Measurements from ENCODE around the gene KRTAP12-1. TPM values are rescaled to one million over a fixed set of nuclear protein-coding genes. Genes with fewer than 3 reads are reported as not detected.
"Not testable (repeated sequence)": the region's sequence is repeated elsewhere in the genome, so short reads cannot be mapped to it uniquely, and the experiment has no call there.

Gene KRTAP12-1
- total and polyA plus RNA-seq, 4 donors, result not detected

- 59% methylated on average over 17 of the region's 17 CpGs for WGBS (ENCODE audit: insufficient coverage)
- Histone ChIP-seq H3K4me1 (ENCODE audit: control insufficient read depth, insufficient read depth, low read length) (peaks cover 12% of the 10 kb centered on the region), H3K27ac (ENCODE audit: low read depth, low read length) (no peak overlapping the region), H3K36me3 (ENCODE audit: control insufficient read depth, insufficient read depth, low read length) (no peaks in the 10 kb centered on the region), H3K9me3 (ENCODE audit: control insufficient read depth, insufficient read depth, low read length) (no peaks in the 10 kb centered on the region), H3K4me3 (ENCODE audit: low read depth, low read length) (no peak overlapping the region), H3K27me3 (ENCODE audit: control insufficient read depth, insufficient read depth, low read length) (peaks cover 44% of the 10 kb centered on the region)
- DNase-seq (ENCODE audit: low read depth in 4 of 6, low spot score in 6 of 6), result no peak
Observed at GRCh38 chr21:44699502-44700001, 17.6 kb upstream of the KRTAP12-1 start.

- H3K4me1 ChIP-seq (ENCODE audit: control insufficient read depth, insufficient read depth, low read length), result peaks cover 12% of the 10 kb centered on the region
- H3K4me3 ChIP-seq (ENCODE audit: low read depth, low read length), result no peak overlapping the region
- 37% methylated on average over 35 of the region's 35 CpGs for WGBS (ENCODE audit: insufficient coverage)
- peaks cover 29% of the 10 kb centered on the region for H3K27me3 ChIP-seq (ENCODE audit: control insufficient read depth, insufficient read depth, low read length)
- no peak overlapping the region for H3K27ac ChIP-seq (ENCODE audit: low read depth, low read length)
- H3K36me3 ChIP-seq (ENCODE audit: control insufficient read depth, insufficient read depth, low read length), result no peaks in the 10 kb centered on the region
- no peak for DNase-seq (ENCODE audit: low read depth in 4 of 6, low spot score in 6 of 6)
- no peaks in the 10 kb centered on the region for H3K9me3 ChIP-seq (ENCODE audit: control insufficient read depth, insufficient read depth, low read length)
Observed at GRCh38 chr21:44697811-44698734, 16.1 kb upstream of the KRTAP12-1 start.

- peaks cover 22% of the 10 kb centered on the region for H3K27me3 ChIP-seq (ENCODE audit: control insufficient read depth, insufficient read depth, low read length)
- 45% methylated on average over 15 of the region's 21 CpGs for WGBS (ENCODE audit: insufficient coverage)
Observed at GRCh38 chr21:44697172-44697810, 15.3 kb upstream of the KRTAP12-1 start, which contains the start of gene KRTAP10-12. Gene KRTAP10-12, plus strand, starts transcription at chr21:44697172. Its CDS starts 30 bp downstream, at chr21:44697202.

GRCh38 chr21:44696572-44696971 is 14.6 kb upstream of the KRTAP12-1 start:
- H3K36me3 ChIP-seq (ENCODE audit: control insufficient read depth, insufficient read depth, low read length), result no peaks in the 10 kb centered on the region
- H3K27ac ChIP-seq (ENCODE audit: low read depth, low read length), result no peak overlapping the region
- H3K4me3 ChIP-seq (ENCODE audit: low read depth, low read length), result no peak overlapping the region
- DNase-seq (ENCODE audit: low read depth in 4 of 6, low spot score in 6 of 6), result no peak
- H3K4me1 ChIP-seq (ENCODE audit: control insufficient read depth, insufficient read depth, low read length), result peaks cover 12% of the 10 kb centered on the region
- WGBS (ENCODE audit: insufficient coverage), result 81% methylated on average over 8 of the region's 10 CpGs
- peaks cover 2% of the 10 kb centered on the region for H3K9me3 ChIP-seq (ENCODE audit: control insufficient read depth, insufficient read depth, low read length)
- H3K27me3 ChIP-seq (ENCODE audit: control insufficient read depth, insufficient read depth, low read length), result peaks cover 22% of the 10 kb centered on the region

More at GRCh38 chr21:44697172-44697810, 15.3 kb upstream of the KRTAP12-1 start, which contains the start of gene KRTAP10-12:
- not testable (repeated sequence) for H3K9me3 ChIP-seq (ENCODE audit: control insufficient read depth, insufficient read depth, low read length); DNase-seq (ENCODE audit: low read depth in 4 of 6, low spot score in 6 of 6); H3K4me3 ChIP-seq (ENCODE audit: low read depth, low read length); H3K27ac ChIP-seq (ENCODE audit: low read depth, low read length); H3K36me3 ChIP-seq (ENCODE audit: control insufficient read depth, insufficient read depth, low read length)
- peaks cover 12% of the 10 kb centered on the region for H3K4me1 ChIP-seq (ENCODE audit: control insufficient read depth, insufficient read depth, low read length)

- Histone ChIP-seq H3K27me3 (ENCODE audit: control insufficient read depth, insufficient read depth, low read length) (peaks cover 15% of the 10 kb centered on the region), H3K36me3 (ENCODE audit: control insufficient read depth, insufficient read depth, low read length) (no peaks in the 10 kb centered on the region), H3K9me3 (ENCODE audit: control insufficient read depth, insufficient read depth, low read length) (peaks cover 2% of the 10 kb centered on the region), H3K27ac (ENCODE audit: low read depth, low read length) (no peak overlapping the region), H3K4me1 (ENCODE audit: control insufficient read depth, insufficient read depth, low read length) (peaks cover 12% of the 10 kb centered on the region), H3K4me3 (ENCODE audit: low read depth, low read length) (no peak overlapping the region)
- WGBS (ENCODE audit: insufficient coverage), result 86% methylated on average over 8 of the region's 8 CpGs
- DNase-seq (ENCODE audit: low read depth in 4 of 6, low spot score in 6 of 6), result no peak
Observed at GRCh38 chr21:44695641-44696040, 13.7 kb upstream of the KRTAP12-1 start.

- DNase-seq (ENCODE audit: low read depth in 4 of 6, low spot score in 6 of 6), result no peak
- peaks cover 11% of the 10 kb centered on the region for H3K27me3 ChIP-seq (ENCODE audit: control insufficient read depth, insufficient read depth, low read length)
Observed at GRCh38 chr21:44695184-44695583, 13.2 kb upstream of the KRTAP12-1 start.

GRCh38 chr21:44694776-44695175 is 12.8 kb upstream of the KRTAP12-1 start:
- Histone ChIP-seq H3K36me3 (ENCODE audit: control insufficient read depth, insufficient read depth, low read length) (no peaks in the 10 kb centered on the region), H3K4me1 (ENCODE audit: control insufficient read depth, insufficient read depth, low read length) (peaks cover 12% of the 10 kb centered on the region), H3K9me3 (ENCODE audit: control insufficient read depth, insufficient read depth, low read length) (peaks cover 2% of the 10 kb centered on the region), H3K27me3 (ENCODE audit: control insufficient read depth, insufficient read depth, low read length) (peaks cover 11% of the 10 kb centered on the region), H3K4me3 (ENCODE audit: low read depth, low read length) (no peak overlapping the region), H3K27ac (ENCODE audit: low read depth, low read length) (no peak overlapping the region)
- DNase-seq (ENCODE audit: low read depth in 4 of 6, low spot score in 6 of 6), result no peak
- WGBS (ENCODE audit: insufficient coverage), result 74% methylated on average over 11 of the region's 11 CpGs

More at GRCh38 chr21:44695184-44695583, 13.2 kb upstream of the KRTAP12-1 start:
- peaks cover 12% of the 10 kb centered on the region for H3K4me1 ChIP-seq (ENCODE audit: control insufficient read depth, insufficient read depth, low read length)
- H3K27ac ChIP-seq (ENCODE audit: low read depth, low read length), result no peak overlapping the region
- H3K4me3 ChIP-seq (ENCODE audit: low read depth, low read length), result no peak overlapping the region
- no peaks in the 10 kb centered on the region for H3K36me3 ChIP-seq (ENCODE audit: control insufficient read depth, insufficient read depth, low read length)
- 63% methylated on average over 7 of the region's 8 CpGs for WGBS (ENCODE audit: insufficient coverage)
- peaks cover 2% of the 10 kb centered on the region for H3K9me3 ChIP-seq (ENCODE audit: control insufficient read depth, insufficient read depth, low read length)

- peaks cover 5% of the 10 kb centered on the region for H3K27me3 ChIP-seq (ENCODE audit: control insufficient read depth, insufficient read depth, low read length)
- WGBS (ENCODE audit: insufficient coverage), result no CpG with 5 or more reads among the region's 2 CpGs
Observed at GRCh38 chr21:44692798-44693512, 11.0 kb upstream of the KRTAP12-1 start.

GRCh38 chr21:44691686-44692085 is 9.7 kb upstream of the KRTAP12-1 start:
- no peak overlapping the region for H3K4me3 ChIP-seq (ENCODE audit: low read depth, low read length)
- WGBS (ENCODE audit: insufficient coverage), result no CpG with 5 or more reads among the region's 2 CpGs
- no peak for DNase-seq (ENCODE audit: low read depth in 4 of 6, low spot score in 6 of 6)
- H3K4me1 ChIP-seq (ENCODE audit: control insufficient read depth, insufficient read depth, low read length), result peaks cover 5% of the 10 kb centered on the region
- H3K9me3 ChIP-seq (ENCODE audit: control insufficient read depth, insufficient read depth, low read length), result peaks cover 2% of the 10 kb centered on the region
- no peak overlapping the region for H3K27ac ChIP-seq (ENCODE audit: low read depth, low read length)
- no peaks in the 10 kb centered on the region for H3K27me3 ChIP-seq (ENCODE audit: control insufficient read depth, insufficient read depth, low read length)
- no peaks in the 10 kb centered on the region for H3K36me3 ChIP-seq (ENCODE audit: control insufficient read depth, insufficient read depth, low read length)

More at GRCh38 chr21:44692798-44693512, 11.0 kb upstream of the KRTAP12-1 start:
- Histone ChIP-seq H3K4me1 (ENCODE audit: control insufficient read depth, insufficient read depth, low read length) (peaks cover 5% of the 10 kb centered on the region), H3K27ac (ENCODE audit: low read depth, low read length) (no peak overlapping the region), H3K36me3 (ENCODE audit: control insufficient read depth, insufficient read depth, low read length) (no peaks in the 10 kb centered on the region), H3K4me3 (ENCODE audit: low read depth, low read length) (no peak overlapping the region), H3K9me3 (ENCODE audit: control insufficient read depth, insufficient read depth, low read length) (peaks cover 2% of the 10 kb centered on the region)
- no peak for DNase-seq (ENCODE audit: low read depth in 4 of 6, low spot score in 6 of 6)
